ENCODE measurements around the gene DOCK8. TPM values are rescaled to one million over a fixed set of nuclear protein-coding genes. Genes with fewer than 3 reads are reported as not detected.
A peak's percentile ranks its signal among the peaks of the same experiment; 100 is the strongest.

DOCK8 gene
- total and polyA plus RNA-seq, 2 donors = 54.5 to 60.4 TPM

DNA sequence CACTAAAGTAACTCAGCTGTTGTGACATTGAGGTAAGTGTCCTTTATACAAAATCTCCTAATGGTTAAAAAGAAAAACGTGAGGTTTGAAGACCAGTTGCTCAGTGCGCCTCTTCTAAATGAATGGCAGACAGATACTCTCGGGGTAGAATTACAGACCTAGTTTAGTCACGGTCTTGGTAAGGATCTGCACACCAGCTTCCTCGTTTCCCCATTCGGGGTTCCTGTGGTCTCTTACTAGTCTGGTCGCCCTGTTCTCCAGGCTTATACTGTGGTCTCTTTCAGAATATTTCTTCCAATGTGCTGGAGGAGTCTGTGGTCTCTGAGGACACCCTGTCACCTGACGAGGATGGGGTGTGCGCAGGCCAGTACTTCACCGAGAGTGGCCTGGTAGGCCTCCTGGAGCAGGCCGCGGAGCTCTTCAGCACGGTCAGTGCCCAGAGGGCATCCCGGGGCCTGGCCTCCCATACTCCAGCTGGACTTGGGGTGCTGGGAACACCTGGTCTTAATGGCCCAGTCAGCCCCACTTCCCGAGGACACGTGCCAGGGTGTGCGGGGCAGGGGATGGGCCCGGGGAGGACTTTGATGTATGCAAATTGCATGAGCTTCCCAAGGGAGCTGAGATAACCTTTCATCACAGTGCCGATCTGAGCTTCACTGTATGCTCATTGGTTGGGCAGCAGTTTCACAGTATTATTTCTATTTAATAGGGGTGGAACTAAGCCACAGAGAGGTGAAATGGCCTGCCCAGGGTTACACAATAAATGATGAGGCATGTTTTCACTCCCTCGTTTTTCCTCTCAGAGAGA is 224.5 kb downstream of the DOCK8 start:
- peaks cover 64 to 92% of the 10 kb centered on the region in 2 donors for H3K36me3 ChIP-seq (ENCODE audit: control insufficient read depth in 2 of 2, insufficient read depth in 2 of 2, low read length in 1 of 2)
- no peak overlapping the region for H3K4me3 ChIP-seq (ENCODE audit: low read length in 2 of 2)
- H3K9me3 ChIP-seq (ENCODE audit: control insufficient read depth in 2 of 2, insufficient read depth in 1 of 2, low read length in 1 of 2) = no peaks in the 10 kb centered on the region
- H3K27me3 ChIP-seq (ENCODE audit: control insufficient read depth in 2 of 2, insufficient read depth in 1 of 2, low read length in 1 of 2) = no peaks in the 10 kb centered on the region
- H3K4me1 ChIP-seq (ENCODE audit: control insufficient read depth in 2 of 2, insufficient read depth in 2 of 2, low read length in 2 of 2) = no peaks in the 10 kb centered on the region
- 92% methylated on average over 20 of the region's 20 CpGs for WGBS
- no peak for DNase-seq (ENCODE audit: low read depth in 6 of 9, low spot score in 9 of 9)
- H3K27ac ChIP-seq (ENCODE audit: low read depth in 1 of 2, low read length in 1 of 2) = no peak overlapping the region

DNA sequence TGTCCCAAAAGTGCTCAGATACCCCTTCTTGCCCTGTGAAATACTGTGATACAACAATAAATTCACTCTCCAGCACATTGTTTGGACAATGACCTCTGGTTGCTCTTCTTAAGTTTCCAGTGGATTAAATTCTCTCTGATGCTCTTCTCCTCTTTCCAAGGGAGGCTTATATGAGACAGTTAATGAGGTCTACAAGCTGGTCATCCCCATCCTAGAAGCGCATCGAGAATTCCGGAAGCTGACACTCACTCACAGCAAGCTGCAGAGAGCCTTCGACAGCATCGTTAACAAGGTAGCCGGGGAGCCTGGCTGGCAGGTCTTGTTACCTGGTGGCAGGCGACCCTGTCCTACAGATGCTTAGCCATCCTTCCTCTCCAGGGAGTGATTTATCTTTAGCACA is 226.5 kb downstream of the DOCK8 start:
- Histone ChIP-seq H3K4me1 (ENCODE audit: control insufficient read depth in 2 of 2, insufficient read depth in 2 of 2, low read length in 2 of 2) (no peaks in the 10 kb centered on the region), H3K27ac (ENCODE audit: low read depth in 1 of 2, low read length in 1 of 2) (no peak overlapping the region), H3K9me3 (ENCODE audit: control insufficient read depth in 2 of 2, insufficient read depth in 1 of 2, low read length in 1 of 2) (no peaks in the 10 kb centered on the region), H3K4me3 (ENCODE audit: low read length in 2 of 2) (no peak overlapping the region), H3K36me3 (ENCODE audit: control insufficient read depth in 2 of 2, insufficient read depth in 2 of 2, low read length in 1 of 2) (peaks cover 74 to 93% of the 10 kb centered on the region in 2 donors), H3K27me3 (ENCODE audit: control insufficient read depth in 2 of 2, insufficient read depth in 1 of 2, low read length in 1 of 2) (no peaks in the 10 kb centered on the region)
- whole genome bisulfite sequencing = 97% methylated on average over 7 of the region's 7 CpGs
- DNase-seq (ENCODE audit: low read depth in 6 of 9, low spot score in 9 of 9) = no peak

DNA sequence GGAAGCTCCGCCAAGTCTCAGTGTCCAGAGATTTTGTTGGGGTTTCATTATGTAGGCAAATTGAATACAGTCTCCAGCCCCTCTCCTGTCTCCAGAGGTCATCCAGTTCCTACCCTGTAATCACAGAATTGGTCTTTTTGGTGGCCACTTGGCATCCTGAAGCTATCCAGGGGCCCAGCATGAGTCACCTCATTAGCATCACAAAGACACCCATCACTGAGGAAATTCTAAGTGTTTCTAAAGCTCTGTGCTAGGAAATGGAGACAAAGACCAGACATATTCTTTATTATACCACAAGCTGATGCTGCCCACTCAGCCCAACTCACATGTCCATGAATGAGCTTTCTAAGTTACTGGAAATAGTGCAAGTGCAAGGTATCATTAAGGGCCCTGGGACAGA is 229.9 kb downstream of the DOCK8 start:
- Histone ChIP-seq H3K36me3 (ENCODE audit: control insufficient read depth in 2 of 2, insufficient read depth in 2 of 2, low read length in 1 of 2) (peaks cover 73 to 93% of the 10 kb centered on the region in 2 donors), H3K4me3 (ENCODE audit: low read length in 2 of 2) (no peak overlapping the region)

DNA sequence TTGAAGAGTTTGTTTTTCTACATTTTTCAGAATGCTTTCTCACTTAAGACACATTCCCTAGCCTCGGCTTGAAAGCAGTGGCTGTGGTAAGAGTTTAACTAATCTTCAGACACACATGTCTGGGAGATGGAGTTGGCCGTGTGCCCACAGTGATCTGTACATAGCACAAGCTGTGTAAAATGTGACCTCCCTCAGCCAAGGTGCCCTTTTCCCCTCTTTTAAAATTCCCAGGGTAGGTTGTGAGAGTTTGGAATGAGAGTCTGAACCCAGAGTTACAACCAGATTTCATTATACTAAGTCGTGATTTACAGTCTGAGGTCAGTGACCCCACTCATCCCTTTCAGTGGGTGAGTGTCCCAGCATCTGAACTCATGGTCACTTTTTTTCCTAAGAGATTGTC is 230.4 kb downstream of the DOCK8 start:
- Histone ChIP-seq H3K9me3 (ENCODE audit: control insufficient read depth in 2 of 2, insufficient read depth in 1 of 2, low read length in 1 of 2) (no peaks in the 10 kb centered on the region), H3K4me3 (ENCODE audit: low read length in 2 of 2) (no peak overlapping the region), H3K36me3 (ENCODE audit: control insufficient read depth in 2 of 2, insufficient read depth in 2 of 2, low read length in 1 of 2) (peaks cover 74 to 93% of the 10 kb centered on the region in 2 donors), H3K4me1 (ENCODE audit: control insufficient read depth in 2 of 2, insufficient read depth in 2 of 2, low read length in 2 of 2) (no peaks in the 10 kb centered on the region), H3K27ac (ENCODE audit: low read depth in 1 of 2, low read length in 1 of 2) (no peak overlapping the region), H3K27me3 (ENCODE audit: control insufficient read depth in 2 of 2, insufficient read depth in 1 of 2, low read length in 1 of 2) (no peaks in the 10 kb centered on the region)
- no peak for DNase-seq (ENCODE audit: low read depth in 6 of 9, low spot score in 9 of 9)
- WGBS = 97% methylated on average over 3 of the region's 3 CpGs

More for the DNA sequence above, 229.9 kb downstream of the DOCK8 start:
- no peak for DNase-seq (ENCODE audit: low read depth in 6 of 9, low spot score in 9 of 9)
- no peaks in the 10 kb centered on the region for H3K27me3 ChIP-seq (ENCODE audit: control insufficient read depth in 2 of 2, insufficient read depth in 1 of 2, low read length in 1 of 2)
- 96% methylated on average over 1 of the region's 1 CpG for WGBS
- H3K27ac ChIP-seq (ENCODE audit: low read depth in 1 of 2, low read length in 1 of 2) = no peak overlapping the region
- H3K9me3 ChIP-seq (ENCODE audit: control insufficient read depth in 2 of 2, insufficient read depth in 1 of 2, low read length in 1 of 2) = no peaks in the 10 kb centered on the region
- no peaks in the 10 kb centered on the region for H3K4me1 ChIP-seq (ENCODE audit: control insufficient read depth in 2 of 2, insufficient read depth in 2 of 2, low read length in 2 of 2)

DNA sequence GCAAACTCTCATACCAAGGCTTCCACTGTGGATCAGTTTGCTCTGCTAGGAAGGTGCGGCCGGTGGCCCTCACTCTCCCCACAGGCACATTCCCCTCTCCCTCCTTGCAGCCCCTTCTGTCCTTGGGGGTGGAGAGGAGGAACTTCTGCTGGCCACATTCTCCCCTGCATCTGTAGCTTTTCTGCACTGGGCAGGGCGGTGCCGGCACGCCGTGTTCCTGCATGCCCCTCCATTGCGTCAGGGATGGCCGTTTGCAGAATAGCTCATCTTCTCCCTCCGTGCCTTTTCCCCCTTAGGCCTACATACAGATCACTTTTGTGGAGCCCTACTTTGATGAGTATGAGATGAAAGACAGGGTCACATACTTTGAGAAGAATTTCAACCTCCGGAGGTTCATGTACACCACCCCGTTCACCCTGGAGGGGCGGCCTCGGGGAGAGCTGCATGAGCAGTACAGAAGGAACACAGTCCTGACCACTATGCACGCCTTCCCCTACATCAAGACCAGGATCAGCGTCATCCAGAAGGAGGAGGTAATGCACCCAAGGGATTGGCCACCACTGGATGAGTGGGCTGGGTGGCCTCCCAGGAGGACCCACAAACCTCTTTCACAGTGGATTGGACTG is 231.5 kb downstream of the DOCK8 start:
- Histone ChIP-seq H3K27me3 (ENCODE audit: control insufficient read depth in 2 of 2, insufficient read depth in 1 of 2, low read length in 1 of 2) (no peaks in the 10 kb centered on the region), H3K9me3 (ENCODE audit: control insufficient read depth in 2 of 2, insufficient read depth in 1 of 2, low read length in 1 of 2) (no peaks in the 10 kb centered on the region), H3K36me3 (ENCODE audit: control insufficient read depth in 2 of 2, insufficient read depth in 2 of 2, low read length in 1 of 2) (peaks cover 79 to 93% of the 10 kb centered on the region in 2 donors), H3K27ac (ENCODE audit: low read depth in 1 of 2, low read length in 1 of 2) (no peak overlapping the region), H3K4me1 (ENCODE audit: control insufficient read depth in 2 of 2, insufficient read depth in 2 of 2, low read length in 2 of 2) (no peaks in the 10 kb centered on the region), H3K4me3 (ENCODE audit: low read length in 2 of 2) (no peak overlapping the region)
- DNase-seq (ENCODE audit: low read depth in 6 of 9, low spot score in 9 of 9) = no peak
- 97% methylated on average over 15 of the region's 15 CpGs for WGBS

DNA sequence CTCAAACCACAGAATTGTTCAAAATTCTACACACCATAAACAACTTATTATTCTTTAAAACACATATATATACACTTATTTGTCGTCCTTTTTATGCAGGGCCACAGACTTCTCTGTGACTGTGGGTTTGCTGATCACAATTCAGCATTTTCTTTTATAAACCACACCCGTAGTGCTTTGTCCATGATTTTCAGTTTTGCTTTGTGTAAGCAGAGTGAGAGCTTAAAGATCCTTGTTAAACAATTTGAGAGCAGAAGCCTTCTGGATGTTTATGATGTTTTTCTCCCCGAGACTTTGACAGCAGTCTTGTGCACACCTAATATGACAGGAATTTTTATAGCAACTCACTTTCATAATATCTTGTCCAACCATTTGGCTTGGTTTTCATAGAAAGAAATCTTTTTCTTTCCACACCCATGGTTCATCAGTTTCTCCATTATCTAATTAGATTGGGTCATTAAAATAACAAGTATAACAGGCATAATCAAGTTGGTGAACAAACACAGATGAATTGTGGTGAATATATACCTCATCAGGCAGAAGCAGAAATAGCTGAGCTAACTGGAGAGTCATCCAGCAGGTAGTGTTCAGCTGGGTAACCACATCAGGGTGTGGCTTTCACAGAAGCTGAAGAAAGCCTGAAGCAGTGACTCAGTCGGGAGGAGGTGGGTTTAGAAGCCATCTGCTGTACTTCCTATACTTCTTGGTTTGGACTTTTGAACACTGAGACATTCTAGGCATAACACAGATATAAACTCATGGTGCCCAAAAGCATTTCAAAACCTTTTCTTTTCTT is 232.8 kb downstream of the DOCK8 start:
- Histone ChIP-seq H3K36me3 (ENCODE audit: control insufficient read depth in 2 of 2, insufficient read depth in 2 of 2, low read length in 1 of 2) (peaks cover 82 to 92% of the 10 kb centered on the region in 2 donors), H3K4me3 (ENCODE audit: low read length in 2 of 2) (no peak overlapping the region), H3K4me1 (ENCODE audit: control insufficient read depth in 2 of 2, insufficient read depth in 2 of 2, low read length in 2 of 2) (no peaks in the 10 kb centered on the region), H3K27ac (ENCODE audit: low read depth in 1 of 2, low read length in 1 of 2) (no peak overlapping the region), H3K27me3 (ENCODE audit: control insufficient read depth in 2 of 2, insufficient read depth in 1 of 2, low read length in 1 of 2) (no peaks in the 10 kb centered on the region), H3K9me3 (ENCODE audit: control insufficient read depth in 2 of 2, insufficient read depth in 1 of 2, low read length in 1 of 2) (no peaks in the 10 kb centered on the region)
- 73% methylated on average over 4 of the region's 4 CpGs for WGBS
- DNase-seq (ENCODE audit: low read depth in 6 of 9, low spot score in 9 of 9) = peak in 6 of 9 donors; percentile 17 to 84 (median 34)

DNA sequence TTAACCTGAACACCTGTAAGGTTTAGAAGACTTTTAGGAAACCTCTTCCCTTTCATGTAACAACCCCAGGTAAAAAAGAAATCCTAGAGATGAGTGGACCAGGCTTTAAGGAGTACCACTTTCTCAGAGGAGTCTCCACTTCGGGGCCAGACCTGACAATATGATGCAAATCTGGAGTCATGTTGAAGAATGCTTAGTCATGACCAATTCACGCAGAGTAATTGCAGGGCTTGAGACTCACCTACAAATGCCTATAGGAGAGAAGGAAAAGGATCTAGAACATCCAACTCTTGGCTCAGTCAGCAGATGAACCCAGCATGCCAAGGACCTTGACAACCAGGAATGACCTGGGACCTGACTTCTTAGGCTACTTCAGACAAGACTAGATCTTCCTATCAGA is 235.4 kb downstream of the DOCK8 start:
- DNase-seq (ENCODE audit: low read depth in 6 of 9, low spot score in 9 of 9) = no peak
- WGBS = 72% methylated on average over 2 of the region's 2 CpGs
- H3K36me3 ChIP-seq (ENCODE audit: control insufficient read depth in 2 of 2, insufficient read depth in 2 of 2, low read length in 1 of 2) = peaks cover 77 to 89% of the 10 kb centered on the region in 2 donors

DNA sequence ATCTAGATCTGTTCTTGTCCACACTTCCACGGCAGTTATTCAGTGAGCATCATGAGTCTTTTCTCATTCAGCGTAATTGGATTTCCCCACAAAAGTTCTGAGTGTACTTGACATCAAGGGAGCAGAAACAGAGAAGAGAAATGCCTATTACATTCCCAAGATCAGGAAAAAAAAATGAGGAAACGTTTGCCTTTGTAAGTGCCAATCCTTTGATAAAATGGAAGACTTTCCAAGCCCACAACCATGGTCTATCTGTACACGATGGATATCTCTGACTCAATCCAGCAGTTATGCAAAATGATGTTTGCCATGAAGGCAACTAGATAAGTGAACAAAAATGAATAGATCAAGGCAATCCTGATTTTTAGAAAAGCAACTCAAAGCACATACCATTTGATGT is 235.9 kb downstream of the DOCK8 start:
- 98% methylated on average over 4 of the region's 4 CpGs for WGBS
- H3K27me3 ChIP-seq (ENCODE audit: control insufficient read depth in 2 of 2, insufficient read depth in 1 of 2, low read length in 1 of 2) = no peaks in the 10 kb centered on the region
- H3K4me3 ChIP-seq (ENCODE audit: low read length in 2 of 2) = no peak overlapping the region
- H3K4me1 ChIP-seq (ENCODE audit: control insufficient read depth in 2 of 2, insufficient read depth in 2 of 2, low read length in 2 of 2) = no peaks in the 10 kb centered on the region
- H3K9me3 ChIP-seq (ENCODE audit: control insufficient read depth in 2 of 2, insufficient read depth in 1 of 2, low read length in 1 of 2) = no peaks in the 10 kb centered on the region
- no peak overlapping the region for H3K27ac ChIP-seq (ENCODE audit: low read depth in 1 of 2, low read length in 1 of 2)
- peaks cover 76 to 90% of the 10 kb centered on the region in 2 donors for H3K36me3 ChIP-seq (ENCODE audit: control insufficient read depth in 2 of 2, insufficient read depth in 2 of 2, low read length in 1 of 2)
- DNase-seq (ENCODE audit: low read depth in 6 of 9, low spot score in 9 of 9) = no peak

More for the DNA sequence above, 235.4 kb downstream of the DOCK8 start:
- H3K4me3 ChIP-seq (ENCODE audit: low read length in 2 of 2) = no peak overlapping the region
- H3K4me1 ChIP-seq (ENCODE audit: control insufficient read depth in 2 of 2, insufficient read depth in 2 of 2, low read length in 2 of 2) = no peaks in the 10 kb centered on the region
- H3K27me3 ChIP-seq (ENCODE audit: control insufficient read depth in 2 of 2, insufficient read depth in 1 of 2, low read length in 1 of 2) = no peaks in the 10 kb centered on the region
- no peak overlapping the region for H3K27ac ChIP-seq (ENCODE audit: low read depth in 1 of 2, low read length in 1 of 2)
- no peaks in the 10 kb centered on the region for H3K9me3 ChIP-seq (ENCODE audit: control insufficient read depth in 2 of 2, insufficient read depth in 1 of 2, low read length in 1 of 2)

DNA sequence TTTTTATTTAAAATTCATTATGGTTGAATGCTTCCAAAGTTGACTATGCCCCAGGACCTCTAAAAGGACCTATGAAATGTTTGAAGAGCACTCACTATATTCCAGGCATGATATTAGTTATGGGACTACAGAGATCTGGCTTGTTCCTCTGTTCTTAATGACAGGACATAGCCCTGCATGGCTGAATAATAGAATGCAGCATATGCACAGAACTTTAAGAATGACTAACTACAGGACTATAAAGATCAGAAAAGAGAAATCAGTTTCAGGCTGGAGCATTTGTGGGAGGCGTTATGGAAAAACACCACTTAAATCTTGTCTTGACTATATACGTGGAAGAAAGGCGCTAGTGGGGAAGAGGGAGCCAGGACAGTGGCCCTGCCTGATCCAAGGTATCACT is 239.2 kb downstream of the DOCK8 start:
- Histone ChIP-seq H3K4me3 (ENCODE audit: low read length in 2 of 2) (no peak overlapping the region), H3K9me3 (ENCODE audit: control insufficient read depth in 2 of 2, insufficient read depth in 1 of 2, low read length in 1 of 2) (no peaks in the 10 kb centered on the region), H3K27me3 (ENCODE audit: control insufficient read depth in 2 of 2, insufficient read depth in 1 of 2, low read length in 1 of 2) (no peaks in the 10 kb centered on the region), H3K36me3 (ENCODE audit: control insufficient read depth in 2 of 2, insufficient read depth in 2 of 2, low read length in 1 of 2) (peaks cover 77 to 85% of the 10 kb centered on the region in 2 donors), H3K27ac (ENCODE audit: low read depth in 1 of 2, low read length in 1 of 2) (no peak overlapping the region), H3K4me1 (ENCODE audit: control insufficient read depth in 2 of 2, insufficient read depth in 2 of 2, low read length in 2 of 2) (no peaks in the 10 kb centered on the region)
- 95% methylated on average over 3 of the region's 3 CpGs for WGBS
- DNase-seq (ENCODE audit: low read depth in 6 of 9, low spot score in 9 of 9) = no peak

Measured in thymus (tissue), 11 donors.